H1 (cell line): Measurements from ENCODE around the gene EEF1AKMT3. TPM values are rescaled to one million over a fixed set of nuclear protein-coding genes. Genes with fewer than 3 reads are reported as not detected.
A peak's percentile ranks its signal among the peaks of the same experiment; 100 is the strongest.

Source experiments
- CTCF ChIA-PET: fragments of 300-600 bp; sonication (Branson Sonifier 250); formaldehyde crosslinking; loops from one replicate; lab custom pipeline; 2021; ENCODE audit not compliant: partially characterized antibody; lab: Charles Lee
- POLR2A ChIA-PET: fragments of 300-600 bp; sonication (Branson Sonifier 250); formaldehyde crosslinking; loops from one replicate; lab custom pipeline; 2021; ENCODE audit warnings: inconsistent platforms; ENCODE audit not compliant: partially characterized antibody; lab: Charles Lee
- DNase-seq, 2 experiments: peaks; one replicate each; pipeline versions ENCODE4 v3.0.0 to v3.0.0-alpha.2; 2010 to 2022; ENCODE audit warnings: low spot score in 2 of 2, low read depth in 1 of 2, mixed read lengths in 1 of 2
- FAIRE-seq: peaks from 2 replicates; lab custom pipeline; 2011; peaks lifted over from hg19 to GRCh38; lab: Jason Lieb, UNC
- H2AFZ ChIP-seq: 2 replicates; pipeline ENCODE4 v1.8.1; 2012; ENCODE audit warnings: low read length, inconsistent platforms
- H2AK5ac ChIP-seq: 2 replicates; pipeline ENCODE4 v1.6.1; 2013; ENCODE audit warnings: low read depth, low read length
- H2BK120ac ChIP-seq: replicated peaks from 2 replicates; pipeline ENCODE3; 2013; ENCODE audit warnings: low read depth, low read length, inconsistent platforms
- H2BK12ac ChIP-seq: 2 replicates; pipeline ENCODE4 v1.6.1; 2013; ENCODE audit warnings: low read depth, low read length
- H2BK15ac ChIP-seq: 2 replicates; pipeline ENCODE4 v1.6.1; 2013; ENCODE audit warnings: low read length
- H2BK20ac ChIP-seq: 2 replicates; pipeline ENCODE4 v1.6.1; 2013; ENCODE audit warnings: low read length
- H2BK5ac ChIP-seq: 2 replicates; pipeline ENCODE4 v1.6.1; 2013; ENCODE audit warnings: low read depth, low read length
- H3K14ac ChIP-seq: 2 replicates; pipeline ENCODE4 v1.6.1; 2013; ENCODE audit warnings: inconsistent platforms; ENCODE audit not compliant: insufficient read length
- H3K18ac ChIP-seq: 2 replicates; pipeline ENCODE4 v1.6.1; 2013; ENCODE audit warnings: low read length; ENCODE audit errors: extremely low read depth
- H3K23ac ChIP-seq: 2 replicates; pipeline ENCODE4 v1.6.1; 2013; ENCODE audit warnings: inconsistent platforms; ENCODE audit not compliant: insufficient read length
- H3K23me2 ChIP-seq: 2 replicates; pipeline ENCODE4 v1.6.1; 2013; ENCODE audit warnings: low read depth, low read length
- H3K27ac ChIP-seq: 2 replicates; pipeline ENCODE4 v1.6.1; 2011; ENCODE audit warnings: low read depth, low read length, inconsistent platforms
- H3K27me3 ChIP-seq, 4 experiments: replicated peaks in 1 of 4; 1 replicate in 1 of 4; 2 replicates in 3 of 4; pipeline versions ENCODE4 v1.6.1 to v1.8.1; 2011 to 2013; ENCODE audit warnings: low read length in 3 of 4, mild to moderate bottlenecking in 3 of 4, inconsistent platforms in 2 of 4, mixed read lengths in 2 of 4, moderate library complexity in 1 of 4; ENCODE audit not compliant: control insufficient read depth in 3 of 4, insufficient read depth in 3 of 4; ENCODE audit errors: extremely low read depth in 1 of 4
- H3K36me3 ChIP-seq, 4 experiments: 2 replicates each; pipeline versions ENCODE4 v1.6.1 to v1.8.1; 2011 to 2013; ENCODE audit warnings: mild to moderate bottlenecking in 4 of 4, low read length in 3 of 4, moderate library complexity in 2 of 4, control low read depth in 1 of 4, inconsistent platforms in 1 of 4; ENCODE audit not compliant: insufficient read depth in 4 of 4, control insufficient read depth in 2 of 4
- H3K4ac ChIP-seq: replicated peaks from 2 replicates; pipeline ENCODE3; 2013; ENCODE audit warnings: low read length, low read depth, mixed read lengths, inconsistent platforms; ENCODE audit not compliant: insufficient read length
- H3K4me1 ChIP-seq, 4 experiments: replicated peaks in 1 of 4; 1 replicate in 1 of 4; 2 replicates in 3 of 4; pipeline versions ENCODE4 v1.6.1 to v1.8.1; 2011 to 2013; ENCODE audit warnings: low read length in 3 of 4, inconsistent platforms in 2 of 4, mixed read lengths in 1 of 4; ENCODE audit not compliant: insufficient read depth in 4 of 4, control insufficient read depth in 3 of 4
- H3K4me2 ChIP-seq, 2 experiments: 2 replicates each; pipeline versions ENCODE4 v1.6.1 to v1.8.1; 2011 to 2013; ENCODE audit warnings: low read depth in 2 of 2, low read length in 2 of 2, control low read depth in 1 of 2, inconsistent platforms in 1 of 2, mild to moderate bottlenecking in 1 of 2; ENCODE audit not compliant: insufficient read depth in 1 of 2
- H3K4me3 ChIP-seq, 4 experiments: fragments of 200-600, 300-600 bp in 1 of 4; sonication (generic), shearing (Covaris generic), sonication (Bioruptor Twin) in 1 of 4; 2 replicates each; pipeline versions ENCODE4 v1.5.1 to v1.8.1; 2011 to 2016; ENCODE audit warnings: low read length in 4 of 4, low read depth in 3 of 4, control low read depth in 2 of 4, inconsistent platforms in 2 of 4, mild to moderate bottlenecking in 2 of 4, mixed read lengths in 1 of 4, moderate library complexity in 1 of 4; ENCODE audit not compliant: insufficient read depth in 2 of 4; ENCODE audit errors: extremely low read depth in 1 of 4
- H3K56ac ChIP-seq: replicated peaks from 2 replicates; pipeline ENCODE3; 2013; ENCODE audit warnings: low read depth, mild to moderate bottlenecking, mixed read lengths, low read length, inconsistent platforms; ENCODE audit not compliant: insufficient read length
- H3K79me1 ChIP-seq: 2 replicates; pipeline ENCODE4 v1.6.1; 2013; ENCODE audit warnings: low read depth, low read length, control low read depth
- H3K79me2 ChIP-seq, 2 experiments: 2 replicates each; pipeline versions ENCODE4 v1.6.1 to v1.8.1; 2012 to 2013; ENCODE audit warnings: low read length in 2 of 2, mild to moderate bottlenecking in 2 of 2, inconsistent platforms in 1 of 2; ENCODE audit not compliant: insufficient read depth in 2 of 2, control insufficient read depth in 1 of 2
- H3K9ac ChIP-seq, 4 experiments: replicated peaks in 1 of 4; 1 replicate in 1 of 4; 2 replicates in 3 of 4; pipeline versions ENCODE4 v1.6.1 to v1.8.1; 2011 to 2013; ENCODE audit warnings: low read depth in 3 of 4, low read length in 3 of 4, control low read depth in 2 of 4, mild to moderate bottlenecking in 2 of 4, moderate library complexity in 2 of 4, inconsistent platforms in 1 of 4; ENCODE audit errors: extremely low read depth in 1 of 4
- H3K9me3 ChIP-seq, 2 experiments: 2 replicates each; pipeline versions ENCODE4 v1.6.1 to v1.8.1; 2012 to 2013; ENCODE audit warnings: mild to moderate bottlenecking in 2 of 2, moderate library complexity in 2 of 2, control low read depth in 1 of 2, inconsistent platforms in 1 of 2, low read depth in 1 of 2, low read length in 1 of 2, mixed read lengths in 1 of 2; ENCODE audit not compliant: insufficient read depth in 2 of 2
- H4K20me1 ChIP-seq, 2 experiments: replicated peaks in 1 of 2; 2 replicates each; pipeline versions ENCODE3 to v1.8.1; 2011 to 2013; ENCODE audit warnings: inconsistent platforms in 2 of 2, low read length in 2 of 2, mild to moderate bottlenecking in 1 of 2; ENCODE audit not compliant: insufficient read depth in 2 of 2, control insufficient read depth in 1 of 2
- H4K5ac ChIP-seq: 2 replicates; pipeline ENCODE4 v1.6.1; 2013; ENCODE audit warnings: low read length, low read depth, mixed read lengths, inconsistent platforms; ENCODE audit not compliant: insufficient read length
- H4K8ac ChIP-seq: 2 replicates; pipeline ENCODE4 v1.8.0; 2013; ENCODE audit warnings: mild to moderate bottlenecking, moderate library complexity, low read length, inconsistent platforms; ENCODE audit not compliant: insufficient read depth; ENCODE audit errors: extremely low read depth
- H4K91ac ChIP-seq: replicated peaks from 2 replicates; pipeline ENCODE3; 2013; ENCODE audit warnings: low read length, mixed read lengths, inconsistent platforms; ENCODE audit not compliant: insufficient read length
- BACH1 ChIP-seq: IDR thresholded peaks from 2 replicates; pipeline ENCODE4 v1.6.1; 2012; ENCODE audit warnings: low read length, improper control_type of control experiment
- CBX5 ChIP-seq: fragments of 300-800, 300-1000 bp; sonication (generic); IDR thresholded peaks from 2 replicates; pipeline ENCODE4 v1.7.1; 2016; ENCODE audit warnings: antibody characterized with exemption, low read length, low read depth
- CHD2 ChIP-seq: IDR thresholded peaks from 2 replicates; pipeline ENCODE4 v1.6.1; 2012; ENCODE audit warnings: low read length, improper control_type of control experiment
- GTF2F1 ChIP-seq: IDR thresholded peaks from 2 replicates; pipeline ENCODE4 v1.6.1; 2012; ENCODE audit warnings: low read depth, low read length, improper control_type of control experiment, borderline replicate concordance
- JUN ChIP-seq: IDR thresholded peaks from 2 replicates; pipeline ENCODE4 v1.6.1; 2011; ENCODE audit warnings: low read depth, mild to moderate bottlenecking, improper control_type of control experiment, low read length
- KDM4A ChIP-seq: IDR thresholded peaks from one replicate; pipeline ENCODE4 v1.7.1; 2012; ENCODE audit warnings: low read depth, mild to moderate bottlenecking, moderate library complexity, low read length, inconsistent platforms; ENCODE audit not compliant: severe bottlenecking
- NANOG ChIP-seq: IDR thresholded peaks from 2 replicates; pipeline ENCODE4 v1.6.1; 2011; ENCODE audit warnings: low read length, low read depth, mild to moderate bottlenecking, inconsistent platforms; ENCODE audit not compliant: insufficient read depth, poor library complexity, severe bottlenecking
- NRF1 ChIP-seq: IDR thresholded peaks from 2 replicates; pipeline ENCODE4 v1.6.1; 2011; ENCODE audit warnings: mild to moderate bottlenecking, low read depth, low read length, improper control_type of control experiment
- POLR2A ChIP-seq, 2 experiments: IDR thresholded peaks; 1 replicate in 1 of 2; 2 replicates in 1 of 2; pipeline ENCODE4 v1.6.1; 2011; ENCODE audit warnings: low read depth in 2 of 2, low read length in 2 of 2, mild to moderate bottlenecking in 2 of 2; ENCODE audit errors: control extremely low read depth in 1 of 2
- RBBP5 ChIP-seq: IDR thresholded peaks from 2 replicates; pipeline ENCODE4 v1.7.1; 2012; ENCODE audit warnings: low read depth, mild to moderate bottlenecking, inconsistent platforms, low read length, moderate library complexity, borderline replicate concordance
- SP2 ChIP-seq: IDR thresholded peaks from 2 replicates; pipeline ENCODE4 v1.6.1; 2012; ENCODE audit warnings: mild to moderate bottlenecking, low read length, inconsistent platforms
- TCF12 ChIP-seq: IDR thresholded peaks from 2 replicates; pipeline ENCODE4 v1.6.1; 2011; ENCODE audit warnings: low read depth, mild to moderate bottlenecking, low read length
- TEAD4 ChIP-seq: IDR thresholded peaks from 2 replicates; pipeline ENCODE4 v1.6.1; 2012; ENCODE audit warnings: low read depth, low read length, inconsistent platforms, mixed read lengths
- WGBS, 2 experiments: shearing (Covaris generic) in 1 of 2; methylation state at CpG; one replicate each; pipeline versions ENCODE4 v1.1.6 to v1.1.7; 2013 to 2015; ENCODE audit warnings: low lambda C conversion rate in 2 of 2, mixed read lengths in 2 of 2, inconsistent platforms in 1 of 2, low coverage in 1 of 2, missing lambda C conversion rate in 1 of 2; ENCODE audit not compliant: insufficient replicate concordance in 2 of 2, insufficient coverage in 1 of 2, insufficient read length in 1 of 2; ENCODE audit errors: extremely low coverage in 1 of 2, missing lambda C conversion rate in 1 of 2; 5-methylcytosine and 5-hydroxymethylcytosine counted together
- polyA plus RNA-seq, 7 experiments: library from polyadenylated mRNA; depleted of rRNA in 3 of 7; stranded (reverse) in 5 of 7; unstranded in 2 of 7; fragments of >200 nt in 5 of 7; fragments of 200-250 nt in 2 of 7; gene quantifications; 1 replicate in 5 of 7; 2 replicates in 1 of 7; 4 replicates in 1 of 7; pipeline versions ENCODE4 v1.2.1 to v1.2.3, GENCODE V29; 2011 to 2013; ENCODE audit warnings: missing spikeins in 2 of 7, mixed read lengths in 2 of 7
- total RNA-seq: library from RNA; stranded (reverse); fragmentation: NEBNext Ultra II Directional; extraction: Animal tissue kit (Norgen Biotek cat#: 25700); gene quantifications from 2 replicates; pipeline ENCODE4 v1.2.1, GENCODE V29; 2021

The EEF1AKMT3 gene
- total and polyA plus RNA-seq, 2 of the 8 experiments (the other 6 are each of a cell fraction or from before 2014, with no cell fraction given), result 3.1 to 4.4 TPM

- ChIA-PET POLR2A (interaction anchor here (1.0 to 5.3 kb wide), 7 partner anchors 11 to 142 kb away, joined by 3 to 25 read pairs (median 4); partner anchors contain the start of genes AGAP2 and CYP27B1), CTCF (interaction anchor here (1.6 kb wide), 1 partner anchor 10 kb away, joined by 8 read pairs; no protein-coding TSS in a partner anchor)
- peaks cover 3 to 22% (median 6%) of the 10 kb centered on the region in 4 experiments; a peak in 6 of 7 replicates for H3K4me1 ChIP-seq
- FAIRE-seq, result no peak
- H4K5ac ChIP-seq, result peak overlapping the region; percentile 30
- no peak overlapping the region for H4K91ac ChIP-seq
- H3K56ac ChIP-seq, result peak overlapping the region; percentile 52
- TF ChIP-seq TEAD4 (no peak), BACH1 (no peak), SP2 (no peak), RBBP5 (no peak), JUN (no peak), KDM4A (peak; percentile 16), CHD2 (no peak), POLR2A (IDR thresholded peaks at IDR 0.05; ENCODE audit: control extremely low read depth in 1 of 2, low read depth in 2 of 2, low read length in 2 of 2) (peak; percentile 17 to 20; a peak in 2 of 3 replicates), TCF12 (no peak), GTF2F1 (no peak), NANOG (no peak), NRF1 (no peak), CBX5 (no peak)
- TF ChIP-seq, all 59 proteins: peak for 2
- no peak overlapping the region for H2BK120ac ChIP-seq
- H4K20me1 ChIP-seq, result peaks cover 2 to 3% of the 10 kb centered on the region in 2 experiments
- H3K27me3 ChIP-seq, result peaks cover 8 to 20% (median 14%) of the 10 kb centered on the region in 4 experiments
- DNase-seq, result no peak
- no peak overlapping the region for H2BK15ac ChIP-seq
- WGBS, 2 experiments, result 18% methylated on average over 8 of the region's 8 CpGs; no CpG with 5 or more reads in 1 of the 2 experiments
- peak overlapping the region; percentile 87 for H2BK5ac ChIP-seq
- H3K23me2 ChIP-seq, result peaks cover 18% of the 10 kb centered on the region
- peak overlapping the region; percentile 95 to 96 for H3K4me2 ChIP-seq
- H3K9me3 ChIP-seq, result no peaks in the 10 kb centered on the region
- peaks cover 12 to 20% of the 10 kb centered on the region in 2 experiments for H3K79me2 ChIP-seq
- peak overlapping the region; percentile 96 to 99 (median 98) for H3K4me3 ChIP-seq
- peak overlapping the region; percentile 97 for H4K8ac ChIP-seq
- H3K23ac ChIP-seq, result peak overlapping the region; percentile 7
- 0 out of 2 replicates have a peak overlapping the region, but pooled peaks have one; percentile 81 for H3K18ac ChIP-seq
- H2BK20ac ChIP-seq, result no peak overlapping the region
- peak overlapping the region; percentile 66; the same call in 1 of the 2 replicates for H2AK5ac ChIP-seq
- no peak overlapping the region for H2AFZ ChIP-seq
- peaks cover 21 to 43% (median 33%) of the 10 kb centered on the region in 4 experiments for H3K36me3 ChIP-seq
- H3K9ac ChIP-seq, result peak overlapping the region; percentile 74 to 99 (median 96)
- peak overlapping the region; percentile 47 for H3K4ac ChIP-seq
- H2BK12ac ChIP-seq, result 0 out of 2 replicates have a peak overlapping the region, but pooled peaks have one; percentile 11
- peaks cover 15% of the 10 kb centered on the region; the same call in 1 of the 2 replicates for H3K79me1 ChIP-seq
- H3K14ac ChIP-seq, result peak overlapping the region; percentile 81
- H3K27ac ChIP-seq, result peak overlapping the region; percentile 86
These were observed 21.0 kb upstream of the EEF1AKMT3 start for GRCh38 chr12:57751432-57751787.
